A549 (cell line): ENCODE results near the gene TRAM2. TPM values are rescaled to one million over a fixed set of nuclear protein-coding genes. Genes with fewer than 3 reads are reported as not detected.

Experiments
- ATAC-seq, 2 experiments: fragments of 200-7000 bp in 1 of 2; fragments of >200 bp in 1 of 2; cut with Nextera tagmentation in 1 of 2; cut with Tn5 transposase in 1 of 2; 3 replicates each; pipeline versions ENCODE4 v1.8.0 to v1.9.1; 2018 to 2020; ENCODE audit warnings: mild to moderate bottlenecking in 1 of 2, moderate library complexity in 1 of 2
- CTCF ChIA-PET: fragments of 300-600 bp; sonication (Branson Sonifier 250); formaldehyde crosslinking; extraction: SDS; loops from one replicate; lab custom pipeline; 2021; ENCODE audit warnings: antibody characterized with exemption, inconsistent platforms; lab: Yijun Ruan, JAX
- POLR2A ChIA-PET: fragments of 350-600 bp; formaldehyde crosslinking; extraction: SDS; loops from one replicate; lab custom pipeline; 2021; ENCODE audit warnings: antibody characterized with exemption, inconsistent platforms; lab: Yijun Ruan, JAX
- DNase-seq, 2 experiments: peaks; one replicate each; pipeline versions ENCODE4 v3.0.0 to v3.0.0-alpha.2; 2011 to 2016; ENCODE audit warnings: low read depth in 1 of 2, low spot score in 1 of 2
- FAIRE-seq: peaks from 2 replicates; lab custom pipeline; 2011; peaks lifted over from hg19 to GRCh38; lab: Jason Lieb, UNC
- H3K27ac ChIP-seq, 2 experiments: fragments of >200 bp; sonication (Bioruptor Twin); formaldehyde crosslinking; 3 replicates each; pipeline ENCODE4 v1.5.1; 2016 to 2017
- H3K4me1 ChIP-seq: fragments of >200 bp; sonication (Bioruptor Twin); formaldehyde crosslinking; 3 replicates; pipeline ENCODE4 v1.6.1; 2016
- H3K4me2 ChIP-seq: fragments of >200 bp; sonication (Bioruptor Twin); formaldehyde crosslinking; 3 replicates; pipeline ENCODE4 v1.6.1; 2016
- H3K4me3 ChIP-seq: fragments of >200 bp; sonication (Bioruptor Twin); formaldehyde crosslinking; 3 replicates; pipeline ENCODE4 v1.5.1; 2016
- H3K9me3 ChIP-seq: fragments of >200 bp; sonication (Bioruptor Twin); formaldehyde crosslinking; 3 replicates; pipeline ENCODE4 v1.6.1; 2016
- BCL3 ChIP-seq: fragments of >200 bp; sonication (Bioruptor Twin); formaldehyde crosslinking; IDR thresholded peaks from 3 replicates; pipeline ENCODE4 v1.6.1; 2016
- CBX2 ChIP-seq: fragments of 200-600 bp; sonication (generic); IDR thresholded peaks from 2 replicates; pipeline ENCODE4 v1.6.1; 2016; ENCODE audit warnings: low read depth, mild to moderate bottlenecking, borderline replicate concordance
- CEBPB ChIP-seq, 2 experiments: fragments of >200 bp in 1 of 2; sonication (Bioruptor Twin) in 1 of 2; formaldehyde crosslinking in 1 of 2; IDR thresholded peaks; 2 replicates each; pipeline ENCODE4 v1.6.1; 2012 to 2016
- CHD2 ChIP-seq: fragments of 150-350 bp; IDR thresholded peaks from 2 replicates; pipeline ENCODE4 v1.6.1; 2014; ENCODE audit warnings: low read length; ENCODE audit not compliant: partially characterized antibody
- E2F6 ChIP-seq: IDR thresholded peaks from 2 replicates; pipeline ENCODE4 v1.6.1; 2012; ENCODE audit warnings: low read depth, borderline replicate concordance
- EHF ChIP-seq: fragments of 250-450 bp; sonication (Bioruptor Pico); IDR thresholded peaks from 2 replicates; pipeline ENCODE4 v1.5.0; 2020; ENCODE audit warnings: mild to moderate bottlenecking
- EP300 ChIP-seq, 2 experiments: fragments of >200 bp; sonication (Bioruptor Twin); formaldehyde crosslinking; IDR thresholded peaks; 2 replicates in 1 of 2; 3 replicates in 1 of 2; pipeline ENCODE4 v1.6.1; 2016 to 2017
- FOSB ChIP-seq: fragments of 250-450 bp; sonication (Bioruptor Pico); IDR thresholded peaks from 2 replicates; pipeline ENCODE4 v1.5.0; 2020; ENCODE audit warnings: mild to moderate bottlenecking, moderate library complexity
- FOXS1 ChIP-seq: fragments of 250-450 bp; sonication (Bioruptor Pico); IDR thresholded peaks from 2 replicates; pipeline ENCODE4 v1.5.0; 2020; ENCODE audit warnings: mild to moderate bottlenecking, moderate library complexity
- HES2 ChIP-seq: fragments of >200 bp; sonication (Bioruptor Twin); formaldehyde crosslinking; IDR thresholded peaks from 2 replicates; pipeline ENCODE4 v1.6.1; 2016
- HMGXB4 ChIP-seq: fragments of 250-450 bp; sonication (Bioruptor Pico); IDR thresholded peaks from 2 replicates; pipeline ENCODE4 v1.5.0; 2021; ENCODE audit warnings: mild to moderate bottlenecking, moderate library complexity, borderline replicate concordance
- HOXA7 ChIP-seq: fragments of 250-450 bp; sonication (Bioruptor Pico); IDR thresholded peaks from 2 replicates; pipeline ENCODE4 v1.5.0; 2020; ENCODE audit warnings: mild to moderate bottlenecking, moderate library complexity
- HOXB13 ChIP-seq: fragments of 250-450 bp; sonication (Bioruptor Pico); IDR thresholded peaks from 2 replicates; pipeline ENCODE4 v1.5.0; 2020; ENCODE audit warnings: low read depth, mild to moderate bottlenecking, moderate library complexity
- JUNB ChIP-seq: fragments of >200 bp; sonication (Bioruptor Twin); formaldehyde crosslinking; IDR thresholded peaks from 2 replicates; pipeline ENCODE4 v1.6.1; 2016
- KDM1A ChIP-seq: fragments of 200-600 bp; sonication (generic); IDR thresholded peaks from 2 replicates; pipeline ENCODE4 v1.6.1; 2016; ENCODE audit warnings: low read depth, mild to moderate bottlenecking
- MAFK ChIP-seq: fragments of 450-650 bp; IDR thresholded peaks from 2 replicates; pipeline ENCODE4 v1.6.1; 2014; ENCODE audit not compliant: partially characterized antibody
- MAX ChIP-seq: IDR thresholded peaks from 2 replicates; pipeline ENCODE4 v1.6.1; 2012
- MAZ ChIP-seq: fragments of 150-350 bp; IDR thresholded peaks from 2 replicates; pipeline ENCODE4 v1.6.1; 2014; ENCODE audit warnings: antibody characterized with exemption, low read depth, low read length, borderline replicate concordance
- NFE2L2 ChIP-seq: fragments of 150-350 bp; conservative IDR thresholded peaks from 2 replicates; pipeline ENCODE4 v1.6.1; 2014; ENCODE audit warnings: low read length
- NPAS2 ChIP-seq: fragments of 250-450 bp; sonication (Bioruptor Pico); IDR thresholded peaks from 2 replicates; pipeline ENCODE4 v1.8.0; 2022; ENCODE audit warnings: mild to moderate bottlenecking, moderate library complexity, borderline replicate concordance
- NR3C1 ChIP-seq: fragments of >200 bp; sonication (Bioruptor Twin); formaldehyde crosslinking; IDR thresholded peaks from 3 replicates; pipeline ENCODE4 v1.6.1; 2017
- PHF8 ChIP-seq: fragments of 200-600 bp; sonication (generic); IDR thresholded peaks from 2 replicates; pipeline ENCODE4 v1.6.1; 2016; ENCODE audit warnings: low read depth, mild to moderate bottlenecking, antibody characterized with exemption, moderate library complexity, borderline replicate concordance
- POLR2A ChIP-seq: IDR thresholded peaks from 2 replicates; pipeline ENCODE4 v1.6.1; 2012; ENCODE audit warnings: mild to moderate bottlenecking, low read length
- POLR2AphosphoS2 ChIP-seq: conservative IDR thresholded peaks from 2 replicates; pipeline ENCODE4 v1.6.1; 2012; ENCODE audit warnings: low read length, improper control_type of control experiment, inconsistent platforms
- RAD21 ChIP-seq, 2 experiments: fragments of >200 bp in 1 of 2; sonication (Bioruptor Twin) in 1 of 2; formaldehyde crosslinking in 1 of 2; IDR thresholded peaks in 1 of 2; conservative IDR thresholded peaks in 1 of 2; 2 replicates in 1 of 2; 3 replicates in 1 of 2; pipeline ENCODE4 v1.6.1; 2012 to 2018; ENCODE audit warnings: inconsistent platforms in 1 of 2
- RARB ChIP-seq: fragments of 250-450 bp; sonication (Bioruptor Pico); IDR thresholded peaks from 2 replicates; pipeline ENCODE4 v1.8.0; 2021; ENCODE audit warnings: mild to moderate bottlenecking, moderate library complexity
- RCOR1 ChIP-seq: fragments of 150-350 bp; IDR thresholded peaks from 2 replicates; pipeline ENCODE4 v1.6.1; 2014; ENCODE audit warnings: antibody characterized with exemption, low read length, low read depth
- REST ChIP-seq: fragments of 200-600 bp; sonication (generic); IDR thresholded peaks from 2 replicates; pipeline ENCODE4 v1.6.1; 2016; ENCODE audit warnings: antibody characterized with exemption, mild to moderate bottlenecking, moderate library complexity
- SMC3 ChIP-seq: fragments of >200 bp; sonication (Bioruptor Twin); formaldehyde crosslinking; IDR thresholded peaks from 3 replicates; pipeline ENCODE4 v1.6.1; 2018; ENCODE audit warnings: inconsistent platforms
- TFCP2L1 ChIP-seq: fragments of 250-450 bp; sonication (Bioruptor Pico); IDR thresholded peaks from 2 replicates; pipeline ENCODE4 v1.5.0; 2021; ENCODE audit warnings: mild to moderate bottlenecking
- USF2 ChIP-seq: fragments of 450-650 bp; IDR thresholded peaks from 2 replicates; pipeline ENCODE4 v1.6.1; 2014; ENCODE audit warnings: antibody characterized with exemption
- ZC3H11A ChIP-seq: fragments of 450-650 bp; IDR thresholded peaks from 2 replicates; pipeline ENCODE4 v1.6.1; 2014; ENCODE audit warnings: antibody characterized with exemption, mild to moderate bottlenecking
- ZFP36 ChIP-seq: fragments of 450-650 bp; IDR thresholded peaks from 2 replicates; pipeline ENCODE4 v1.6.1; 2014; ENCODE audit warnings: borderline replicate concordance; ENCODE audit not compliant: partially characterized antibody
- WGBS: methylation state at CpG from one replicate; pipeline ENCODE4 v1.1.6; 2017; ENCODE audit errors: missing lambda C conversion rate; 5-methylcytosine and 5-hydroxymethylcytosine counted together
- polyA plus RNA-seq, 4 experiments: library from polyadenylated mRNA; depleted of rRNA in 3 of 4; stranded (reverse); fragments of >200 nt; fragmentation: RNase III in 1 of 4; extraction: RNeasy Plus Mini Kit Qiagen cat#74134 plus additional on column Dnase treatment in 1 of 4; gene quantifications; 2 replicates in 3 of 4; 3 replicates in 1 of 4; pipeline ENCODE4 v1.2.3, GENCODE V29; 2011 to 2017

Gene TRAM2
- polyA plus RNA-seq, 2 of the 4 experiments (the other 2 are of a cell fraction), result 16.4 to 25.4 TPM

GRCh38 chr6:52514514-52514913 is 62.3 kb downstream of the TRAM2 start:
- POLR2A ChIA-PET, result interaction anchor here (1.2 kb wide), 1 partner anchor 10 kb away, joined by 4 read pairs; no protein-coding TSS in a partner anchor
- no peak for FAIRE-seq
- WGBS, result 12% methylated on average over 7 of the region's 7 CpGs
- H3K27ac ChIP-seq, result peak overlapping the region; percentile 94 to 96
- CTCF ChIA-PET, result interaction anchor here (0.7 to 1.5 kb wide), 3 partner anchors 9 to 76 kb away, joined by 3 to 4 read pairs (median 3); partner anchors contain the start of gene TRAM2
- no peak; a peak in 1 of 6 replicates for ATAC-seq
- peaks cover 75% of the 10 kb centered on the region for H3K4me1 ChIP-seq
- H3K4me3 ChIP-seq, result no peak overlapping the region
- H3K4me2 ChIP-seq, result peak overlapping the region; percentile 83
- H3K9me3 ChIP-seq, result no peaks in the 10 kb centered on the region
- DNase-seq, result peak in 1 of 2 experiments; percentile 55
- TF ChIP-seq FOXS1 (CRISPR knock-in tag) (no peak), RARB (no peak), EHF (no peak), CBX2 (no peak), JUNB (no peak), SMC3 (no peak), MAX (peak; percentile 82), HOXA7 (CRISPR knock-in tag) (no peak), MAZ (no peak), RAD21 (conservative IDR thresholded peaks at IDR 0.05 in 1 of 2, IDR thresholded peaks at IDR 0.05 in 1 of 2) (no peak), USF2 (no peak), HMGXB4 (CRISPR knock-in tag) (no peak), FOSB (CRISPR knock-in tag) (no peak), NPAS2 (CRISPR knock-in tag) (no peak), RCOR1 (no peak), EP300 (IDR thresholded peaks at IDR 0.05) (peak in 1 of 2 experiments; percentile 43; a peak in 1 of 5 replicates), CHD2 (no peak), MAFK (no peak), ZFP36 (no peak), NR3C1 (no peak), HOXB13 (no peak), ZC3H11A (no peak), PHF8 (no peak), POLR2A (no peak), POLR2AphosphoS2 (no peak), TFCP2L1 (no peak), HES2 (no peak), KDM1A (no peak), BCL3 (no peak), CEBPB (IDR thresholded peaks at IDR 0.05) (peak; percentile 38 to 76; a peak in 3 of 4 replicates), REST (no peak), NFE2L2 (no peak), E2F6 (0 out of 2 replicates have a peak, but pooled peaks have one; percentile 41)
